ENCODE results near the gene C10orf120.

The C10orf120 gene

GRCh38 chr10:122659651-122660050 lies 40.0 kb downstream of the C10orf120 start:
- Histone ChIP-seq H3K36me3 (ENCODE audit: control insufficient read depth in 2 of 2, insufficient read depth in 1 of 2, low read length in 2 of 2) (no peaks in the 10 kb centered on the region), H3K4me1 (ENCODE audit: control insufficient read depth, insufficient read depth, low read length) (no peaks in the 10 kb centered on the region), H3K4me3 (ENCODE audit: low read depth, low read length) (no peak overlapping the region), H3K9me3 (ENCODE audit: control insufficient read depth, insufficient read depth, low read depth, low read length) (no peaks in the 10 kb centered on the region), H3K27ac (ENCODE audit: extremely low read depth, low read depth, low read length) (no peak overlapping the region)
- CTCF ChIA-PET = interaction anchor here (2.1 to 2.2 kb wide), 2 partner anchors 10 to 44 kb away, joined by 6 to 17 read pairs; no protein-coding TSS in a partner anchor
- POLR2A ChIA-PET = no interaction called here
- TF ChIP-seq ZSCAN18 (tag by site-specific recombination; IDR thresholded peaks at IDR 0.05) (no peak), ZSCAN30 (tag by site-specific recombination; IDR thresholded peaks at IDR 0.05) (no peak), ZNF112 (tag by site-specific recombination; IDR thresholded peaks at IDR 0.05) (no peak), ZNF184 (tag by site-specific recombination; IDR thresholded peaks at IDR 0.05) (no peak), ZNF211 (tag by site-specific recombination; IDR thresholded peaks at IDR 0.05; ENCODE audit: low read depth) (no peak), KLF17 (tag by site-specific recombination; IDR thresholded peaks at IDR 0.05) (no peak), TSHZ1 (tag by site-specific recombination; IDR thresholded peaks at IDR 0.05; ENCODE audit: borderline replicate concordance) (no peak), ZNF350 (tag by site-specific recombination; IDR thresholded peaks at IDR 0.05) (no peak), ZNF391 (tag by site-specific recombination; IDR thresholded peaks at IDR 0.05; ENCODE audit: borderline replicate concordance, low read depth) (no peak), ZEB2 (tag by site-specific recombination; IDR thresholded peaks at IDR 0.05) (no peak), ZNF302 (tag by site-specific recombination; IDR thresholded peaks at IDR 0.05; ENCODE audit: low read depth) (no peak), ZNF324 (tag by site-specific recombination; IDR thresholded peaks at IDR 0.05) (no peak), ZNF549 (tag by site-specific recombination; IDR thresholded peaks at IDR 0.05) (no peak), ZNF341 (tag by site-specific recombination; IDR thresholded peaks at IDR 0.05; ENCODE audit: low read depth) (no peak)

GRCh38 chr10:122659126-122659525 lies 40.5 kb downstream of the C10orf120 start:
- no peaks in the 10 kb centered on the region for H3K9me3 ChIP-seq (ENCODE audit: control insufficient read depth, insufficient read depth, low read depth, low read length)
- no peaks in the 10 kb centered on the region for H3K36me3 ChIP-seq (ENCODE audit: control insufficient read depth in 2 of 2, insufficient read depth in 1 of 2, low read length in 2 of 2)
- no peak overlapping the region for H3K4me3 ChIP-seq (ENCODE audit: low read depth, low read length)
- POLR2A ChIA-PET = no interaction called here
- CTCF ChIA-PET = interaction anchor here (2.1 to 2.2 kb wide), 2 partner anchors 10 to 45 kb away, joined by 6 to 17 read pairs; no protein-coding TSS in a partner anchor
- no peak overlapping the region for H3K27ac ChIP-seq (ENCODE audit: extremely low read depth, low read depth, low read length)
- no peaks in the 10 kb centered on the region for H3K4me1 ChIP-seq (ENCODE audit: control insufficient read depth, insufficient read depth, low read length)
- TF ChIP-seq ZNF23 (tag by site-specific recombination; IDR thresholded peaks at IDR 0.05; ENCODE audit: borderline replicate concordance) = no peak
- TF ChIP-seq ZNF266 (tag by site-specific recombination; IDR thresholded peaks at IDR 0.05; ENCODE audit: low read depth) = no peak
- TF ChIP-seq ZNF596 (tag by site-specific recombination; IDR thresholded peaks at IDR 0.05) = no peak
- no peak for TF ChIP-seq ZNF639 (tag by site-specific recombination; IDR thresholded peaks at IDR 0.05)
- no peak for TF ChIP-seq ZNF426 (tag by site-specific recombination; IDR thresholded peaks at IDR 0.05)
- no peak for TF ChIP-seq ZNF561 (tag by site-specific recombination; IDR thresholded peaks at IDR 0.05; ENCODE audit: borderline replicate concordance)
- no peak for TF ChIP-seq HIC1 (tag by site-specific recombination; IDR thresholded peaks at IDR 0.05)
- no peak for TF ChIP-seq TRIM28 (IDR thresholded peaks at IDR 0.05; ENCODE audit: borderline replicate concordance, low read length)
- no peak for TF ChIP-seq ZNF335 (tag by site-specific recombination; conservative IDR thresholded peaks at IDR 0.05)
- TF ChIP-seq ZNF114 (tag by site-specific recombination; IDR thresholded peaks at IDR 0.05) = no peak
- TF ChIP-seq ZIC2 (tag by site-specific recombination; IDR thresholded peaks at IDR 0.05) = no peak
- TF ChIP-seq ZBTB6 (tag by site-specific recombination; IDR thresholded peaks at IDR 0.05) = no peak

Data from HEK293 (cell line).